Activated CD4-positive, alpha-beta T cell treated with anti-CD3 and anti-CD28 coated beads for 36 hours (primary cell): ENCODE data around the gene WFDC9. TPM values are rescaled to one million over a fixed set of nuclear protein-coding genes. Genes with fewer than 3 reads are reported as not detected.
"Not testable (repeated sequence)": the region's sequence is repeated elsewhere in the genome, so short reads cannot be mapped to it uniquely, and the experiment has no call there.

Source experiments
- ATAC-seq: fragments of 200-7000 bp; cut with Tn5 transposase; one replicate; pipeline ENCODE4 v1.10.0; 2021; ENCODE audit warnings: mild to moderate bottlenecking, moderate library complexity
- CTCF ChIA-PET: fragments of 350-600 bp; sonication (Branson Sonifier 250); formaldehyde crosslinking; loops from one replicate; lab custom pipeline; 2021; ENCODE audit warnings: antibody characterized with exemption; lab: Charles Lee
- POLR2A ChIA-PET: fragments of 350-600 bp; sonication (Branson Sonifier 250); formaldehyde crosslinking; loops from one replicate; lab custom pipeline; 2021; ENCODE audit warnings: antibody characterized with exemption, inconsistent platforms; lab: Charles Lee
- DNase-seq: peaks from one replicate; pipeline ENCODE4 v3.0.0-alpha.2; 2020
- H3K27ac Mint-ChIP-seq: one replicate; pipeline ENCODE4 v1.8.0; 2021; ENCODE audit warnings: mixed read lengths
- H3K27me3 Mint-ChIP-seq: one replicate; pipeline ENCODE4 v1.8.0; 2021; ENCODE audit warnings: mixed read lengths
- H3K36me3 Mint-ChIP-seq: one replicate; pipeline ENCODE4 v1.8.0; 2021; ENCODE audit warnings: low read depth, mixed read lengths
- H3K4me1 Mint-ChIP-seq: one replicate; pipeline ENCODE4 v1.8.0; 2021; ENCODE audit warnings: mixed read lengths
- H3K4me3 Mint-ChIP-seq: one replicate; pipeline ENCODE4 v1.8.0; 2021; ENCODE audit warnings: mild to moderate bottlenecking, moderate library complexity, mixed read lengths
- H3K9me3 Mint-ChIP-seq: one replicate; pipeline ENCODE4 v1.8.0; 2021; ENCODE audit warnings: low read depth, mixed read lengths
- intact Hi-C, 2 experiments: fragments of 100-400 bp; cut with DNase I in 1 of 2; cut with micrococcal nuclease in 1 of 2; formaldehyde crosslinking; loops; one replicate each; pipeline versions ENCODE4 v1.14.2 to v1.15.1; 2022 to 2024; cut with DNase I, micrococcal nuclease
- total RNA-seq, 2 experiments: library from RNA; stranded (reverse); gene quantifications; one replicate each; pipeline ENCODE4 v1.2.3, GENCODE V29; 2021

The WFDC9 gene
- total RNA-seq, 2 experiments from 2014 or later = not detected

DNA sequence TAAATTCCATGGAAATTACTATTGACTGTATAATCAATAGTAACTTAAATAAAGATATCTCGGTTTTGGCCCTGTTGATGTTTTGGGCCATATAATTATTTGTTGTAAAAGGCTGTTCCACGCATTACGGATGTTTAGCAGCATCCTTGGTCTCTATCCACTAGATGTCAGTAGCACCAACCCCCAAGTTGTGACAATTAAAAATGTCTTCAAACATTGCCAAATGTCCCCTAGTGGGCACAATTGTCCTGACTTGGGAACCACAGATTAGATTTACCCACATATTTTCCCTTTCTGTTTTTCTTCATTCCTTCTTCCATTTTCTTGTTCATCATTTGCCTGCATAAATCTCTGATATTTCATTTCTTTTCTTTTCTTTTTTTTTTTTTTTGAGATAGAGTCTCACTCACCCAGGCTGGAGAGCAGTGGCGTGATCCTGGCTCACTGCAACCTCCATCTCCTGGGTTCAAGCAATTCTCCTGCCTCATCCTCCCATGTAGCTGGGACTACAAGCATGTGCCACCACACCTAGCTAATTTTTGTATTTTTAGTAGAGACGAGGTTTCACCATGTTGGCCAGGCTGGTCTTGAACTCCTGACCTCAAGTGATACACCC lies 38.4 kb downstream of the WFDC9 start:
- no peak overlapping the region for H3K4me3 Mint-ChIP-seq
- H3K27me3 Mint-ChIP-seq = peaks cover 24% of the 10 kb centered on the region
- intact Hi-C loops = loop anchor here (1.0 to 2.0 kb wide), 2 partner anchors 36 to 179 kb away; partner anchors contain the start of gene WFDC10A (in 1 of the 2)
- POLR2A ChIA-PET = no interaction called here
- DNase-seq (peak; percentile 48), ATAC-seq (peak; percentile 78)
- CTCF ChIA-PET = interaction anchor here (0.6 to 3.8 kb wide), 9 partner anchors 8 to 181 kb away, joined by 3 to 44 read pairs (median 3); partner anchors contain the start of gene WFDC10A
- no peaks in the 10 kb centered on the region for H3K36me3 Mint-ChIP-seq
- no peak overlapping the region for H3K27ac Mint-ChIP-seq
- no peaks in the 10 kb centered on the region for H3K9me3 Mint-ChIP-seq
- H3K4me1 Mint-ChIP-seq = no peaks in the 10 kb centered on the region

DNA sequence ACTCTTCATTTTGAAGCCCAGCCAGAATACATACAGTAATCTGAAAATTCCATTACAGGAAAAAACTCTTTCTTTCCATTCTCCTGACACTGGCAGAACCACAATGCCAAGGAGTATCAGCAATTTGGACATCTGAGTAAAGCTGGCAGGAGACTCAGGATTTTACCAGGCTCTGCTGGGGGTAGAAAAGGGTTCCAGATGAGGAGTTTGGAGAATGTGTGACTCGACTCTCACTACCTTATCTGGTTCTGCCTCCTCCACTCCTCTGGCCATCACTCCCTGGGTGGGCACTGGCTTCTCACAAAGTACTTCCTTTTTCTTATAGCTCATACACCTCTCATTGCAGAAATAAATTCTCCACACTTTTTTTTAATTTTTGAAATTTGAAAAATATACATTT lies 41.4 kb downstream of the WFDC9 start:
- CTCF ChIA-PET = interaction anchor here (0.6 to 1.9 kb wide), 2 partner anchors 135 to 182 kb away, joined by 3 to 17 read pairs; no protein-coding TSS in a partner anchor
- no peak overlapping the region for H3K27ac Mint-ChIP-seq
- intact Hi-C loops = no loop called here
- POLR2A ChIA-PET = no interaction called here
- H3K9me3 Mint-ChIP-seq = no peaks in the 10 kb centered on the region
- no peaks in the 10 kb centered on the region for H3K4me1 Mint-ChIP-seq
- no peak for ATAC-seq
- H3K27me3 Mint-ChIP-seq = peaks cover 19% of the 10 kb centered on the region
- no peak overlapping the region for H3K4me3 Mint-ChIP-seq
- DNase-seq = no peak
- no peaks in the 10 kb centered on the region for H3K36me3 Mint-ChIP-seq

DNA sequence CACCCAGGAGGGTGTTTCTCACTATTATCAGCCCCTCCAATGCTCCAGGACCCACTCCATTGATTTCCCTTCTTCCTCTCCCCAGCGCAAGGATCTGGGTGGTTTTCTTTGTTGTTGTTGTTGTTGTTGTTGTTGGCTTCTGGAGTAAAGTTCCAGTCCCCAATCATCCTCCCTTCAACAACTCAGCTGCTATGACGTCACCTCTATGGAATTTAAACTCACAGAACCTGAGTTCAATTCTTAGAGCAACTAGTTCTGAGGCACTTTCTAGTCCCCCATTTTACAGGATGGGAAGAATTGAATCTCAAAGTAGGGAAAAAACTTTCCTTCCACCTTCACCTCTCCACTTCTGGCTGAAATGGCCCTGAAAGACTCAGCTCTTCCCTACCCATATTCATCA lies 42.3 kb downstream of the WFDC9 start:
- H3K36me3 Mint-ChIP-seq = no peaks in the 10 kb centered on the region
- no peak for ATAC-seq
- CTCF ChIA-PET = interaction anchor here (1.9 kb wide), 1 partner anchor 183 kb away, joined by 17 read pairs; no protein-coding TSS in a partner anchor

DNA sequence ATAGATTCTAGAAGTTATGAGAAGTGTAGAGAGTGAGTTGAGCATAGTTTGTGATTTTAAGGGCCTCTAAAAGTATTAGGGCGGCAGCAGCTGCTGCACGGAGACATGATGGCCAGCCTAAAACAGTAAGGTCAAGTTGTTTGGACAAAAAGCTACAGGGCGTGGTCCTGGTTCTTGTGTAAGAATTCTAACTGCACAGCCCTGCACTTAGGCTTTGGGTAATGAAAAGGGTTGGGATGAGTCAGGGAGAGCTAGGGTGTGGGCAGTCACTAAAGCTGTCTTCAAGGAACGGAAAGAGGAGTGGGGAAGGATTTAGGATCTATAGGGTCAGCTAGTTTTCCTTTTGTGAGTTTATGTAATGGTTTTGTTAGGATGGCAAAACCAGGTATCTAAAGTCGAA lies 45.1 kb downstream of the WFDC9 start:
- POLR2A ChIA-PET, CTCF ChIA-PET, intact Hi-C loops, H3K4me3 Mint-ChIP-seq, H3K36me3 Mint-ChIP-seq, ATAC-seq, H3K4me1 Mint-ChIP-seq, DNase-seq, H3K27ac Mint-ChIP-seq, H3K9me3 Mint-ChIP-seq: not testable (repeated sequence)
- H3K27me3 Mint-ChIP-seq = peaks cover 15% of the 10 kb centered on the region

More for the DNA sequence above, 42.3 kb downstream of the WFDC9 start:
- Mint-ChIP-seq H3K9me3 (no peaks in the 10 kb centered on the region), H3K27ac (no peak overlapping the region), H3K4me3 (no peak overlapping the region), H3K4me1 (no peaks in the 10 kb centered on the region), H3K27me3 (peaks cover 12% of the 10 kb centered on the region)
- DNase-seq = no peak
- POLR2A ChIA-PET = no interaction called here
- intact Hi-C loops = no loop called here

DNA sequence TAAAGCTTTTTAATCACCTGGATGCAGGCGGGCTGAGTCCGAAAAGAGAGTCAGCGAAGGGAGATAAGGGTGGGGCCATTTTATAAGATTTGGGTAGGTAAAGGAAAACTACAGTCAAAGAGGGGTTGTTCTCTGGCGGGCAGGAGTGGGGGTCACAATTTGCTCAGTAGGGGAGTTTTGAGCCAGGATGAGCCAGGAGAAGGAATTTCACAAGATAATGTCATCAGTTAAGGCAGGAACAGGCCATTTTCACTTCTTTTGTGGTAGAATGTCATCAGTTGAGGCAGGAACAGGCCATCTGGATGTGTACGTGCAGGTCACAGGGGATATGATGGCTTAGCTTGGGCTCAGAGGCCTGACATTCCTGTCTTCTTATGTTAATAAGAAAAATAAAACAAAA lies 46.8 kb downstream of the WFDC9 start:
- intact Hi-C loops, H3K36me3 Mint-ChIP-seq, H3K4me3 Mint-ChIP-seq, DNase-seq, H3K4me1 Mint-ChIP-seq, POLR2A ChIA-PET, ATAC-seq, H3K9me3 Mint-ChIP-seq, H3K27ac Mint-ChIP-seq: not testable (repeated sequence)
- CTCF ChIA-PET = interaction anchor here (0.6 kb wide), 1 partner anchor 586 kb away, joined by 3 read pairs; no protein-coding TSS in a partner anchor
- H3K27me3 Mint-ChIP-seq = peaks cover 24% of the 10 kb centered on the region

DNA sequence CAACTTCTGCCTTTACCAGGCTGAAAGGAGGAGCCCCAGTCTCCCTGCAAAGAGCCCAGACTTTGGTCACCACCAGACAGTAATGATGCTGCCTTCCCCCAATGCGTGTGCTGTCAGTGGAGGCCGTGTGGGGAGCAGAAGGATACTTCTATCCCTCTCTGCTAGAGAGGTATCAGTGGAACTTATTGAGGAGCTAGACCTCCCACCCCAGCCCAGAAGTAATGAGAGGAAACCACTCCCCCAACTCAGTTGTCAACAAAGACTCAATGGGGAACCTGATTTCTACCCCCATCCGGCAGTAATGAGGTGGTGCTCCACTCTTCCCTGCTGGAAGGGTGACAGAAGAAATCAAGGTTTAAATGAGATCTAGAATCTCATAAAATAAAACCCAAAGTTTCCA lies 47.6 kb downstream of the WFDC9 start:
- CTCF ChIA-PET = interaction anchor here (0.6 kb wide), 1 partner anchor 587 kb away, joined by 3 read pairs; no protein-coding TSS in a partner anchor
- intact Hi-C loops = no loop called here
- Mint-ChIP-seq H3K4me1 (no peaks in the 10 kb centered on the region), H3K27me3 (peaks cover 24% of the 10 kb centered on the region), H3K4me3 (no peak overlapping the region), H3K36me3 (no peaks in the 10 kb centered on the region), H3K27ac (no peak overlapping the region), H3K9me3 (no peaks in the 10 kb centered on the region)
- DNase-seq (no peak), ATAC-seq (no peak)
- POLR2A ChIA-PET = no interaction called here

DNA sequence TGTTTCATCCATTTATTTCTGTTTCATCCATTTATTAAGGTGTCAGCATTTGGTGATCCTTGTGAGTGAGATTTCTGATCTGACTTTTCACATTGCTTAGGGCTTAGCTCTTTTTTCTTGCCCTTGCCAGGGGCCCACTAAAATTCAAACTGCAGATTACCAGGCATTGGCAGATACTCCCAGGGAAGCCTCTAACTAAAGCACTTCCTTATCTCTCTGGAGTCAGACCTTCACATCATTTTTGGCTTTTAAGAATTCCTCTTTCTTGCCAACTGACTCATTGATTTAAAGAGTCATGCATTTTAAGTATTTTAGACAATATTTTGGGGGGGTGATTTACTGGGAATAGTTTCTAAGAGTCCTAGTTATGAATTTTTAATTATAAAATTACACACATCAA lies 49.4 kb downstream of the WFDC9 start:
- Mint-ChIP-seq H3K4me1 (no peaks in the 10 kb centered on the region), H3K4me3 (no peak overlapping the region), H3K27me3 (peaks cover 23% of the 10 kb centered on the region), H3K27ac (no peak overlapping the region), H3K36me3 (no peaks in the 10 kb centered on the region), H3K9me3 (no peaks in the 10 kb centered on the region)
- CTCF ChIA-PET = interaction anchor here (1.9 kb wide), 1 partner anchor 189 kb away, joined by 6 read pairs; no protein-coding TSS in a partner anchor
- intact Hi-C loops = no loop called here
- ATAC-seq (no peak), DNase-seq (no peak)
- POLR2A ChIA-PET = no interaction called here

DNA sequence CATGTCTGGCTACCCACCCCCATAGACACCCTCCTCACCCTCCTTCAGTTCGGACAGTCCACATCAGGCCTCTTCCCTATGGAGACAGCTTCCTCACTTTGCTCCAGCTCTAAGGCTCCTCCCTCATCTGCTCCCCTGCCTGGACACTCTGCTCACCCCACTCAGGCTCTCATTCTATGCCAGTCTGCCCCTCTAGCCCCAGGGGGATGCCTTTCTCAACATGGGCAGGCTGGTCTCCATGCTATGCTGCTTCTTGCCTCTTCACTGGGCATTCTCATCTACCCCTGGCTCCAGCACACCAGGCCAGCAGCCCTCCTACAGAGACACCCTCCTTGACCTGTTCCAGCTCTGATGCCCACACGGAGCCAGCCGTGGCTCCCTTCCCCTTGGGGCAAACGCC lies 51.9 kb downstream of the WFDC9 start, which contains the start of gene WFDC8:
Gene WFDC8 (minus strand): TSS at position 101 of the 400 bp plus-strand sequence. CDS start 37 bp downstream, at position 64.
- no peaks in the 10 kb centered on the region for H3K36me3 Mint-ChIP-seq
- peaks cover 23% of the 10 kb centered on the region for H3K27me3 Mint-ChIP-seq
- no peak for DNase-seq
- no peak within 1 kb of the TSS for H3K4me3 Mint-ChIP-seq
- ChIA-PET CTCF (interaction anchor here (1.0 kb wide), 1 partner anchor 192 kb away, joined by 5 read pairs; no protein-coding TSS in a partner anchor), POLR2A (no interaction called here)
- no peak for ATAC-seq
- H3K4me1 Mint-ChIP-seq = no peaks in the 10 kb centered on the region
- no peak within 1 kb of the TSS for H3K27ac Mint-ChIP-seq
- intact Hi-C loops = no loop called here
- H3K9me3 Mint-ChIP-seq = no peaks in the 10 kb centered on the region

DNA sequence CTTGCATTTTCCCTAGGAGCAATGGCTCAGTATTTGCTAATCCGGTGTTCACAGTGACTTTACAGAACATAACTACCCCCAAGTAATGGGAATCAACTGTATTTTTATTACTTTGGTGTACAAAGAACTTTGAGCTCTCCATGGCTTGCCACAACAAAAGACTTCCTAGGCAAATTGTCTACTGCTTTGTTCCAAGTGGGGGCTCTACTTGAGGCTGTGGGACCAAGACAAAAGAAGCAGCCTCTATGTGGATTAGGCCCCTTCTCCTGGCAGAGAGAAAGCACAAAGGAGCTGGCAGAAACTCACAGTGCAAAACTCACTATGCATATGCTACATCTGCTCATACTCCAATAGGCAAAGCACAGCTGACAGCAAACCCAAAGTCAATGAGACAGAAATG lies 52.9 kb downstream of the WFDC9 start:
- Mint-ChIP-seq H3K4me1 (no peaks in the 10 kb centered on the region), H3K9me3 (no peaks in the 10 kb centered on the region), H3K27me3 (peaks cover 22% of the 10 kb centered on the region), H3K4me3 (no peak overlapping the region), H3K27ac (no peak overlapping the region), H3K36me3 (no peaks in the 10 kb centered on the region)
- ChIA-PET POLR2A (no interaction called here), CTCF (interaction anchor here (1.0 kb wide), 1 partner anchor 15 kb away, joined by 3 read pairs; no protein-coding TSS in a partner anchor)
- ATAC-seq (no peak), DNase-seq (no peak)
- intact Hi-C loops = no loop called here

DNA sequence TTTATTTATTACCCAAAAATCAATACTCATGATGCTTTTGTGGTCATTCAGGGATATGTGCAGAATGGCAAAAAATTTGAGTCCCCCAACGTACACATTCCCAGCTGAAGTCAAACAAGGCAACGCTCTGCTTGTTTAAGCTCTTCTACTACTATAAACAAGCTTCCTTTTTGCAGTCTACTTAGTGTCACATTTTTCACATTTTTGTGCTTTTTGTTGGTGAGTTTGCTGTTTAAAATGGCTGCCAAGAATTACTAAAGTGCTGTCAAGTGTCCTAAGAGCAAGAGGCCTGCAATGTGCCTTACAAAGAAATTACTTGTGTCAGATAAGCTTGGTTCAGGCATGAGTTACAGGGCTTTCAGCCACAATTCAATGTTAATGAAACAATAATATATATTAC lies 54.1 kb downstream of the WFDC9 start:
- no peaks in the 10 kb centered on the region for H3K4me1 Mint-ChIP-seq
- H3K27ac Mint-ChIP-seq = no peak overlapping the region
- intact Hi-C loops = no loop called here
- peaks cover 19% of the 10 kb centered on the region for H3K27me3 Mint-ChIP-seq
- CTCF ChIA-PET = no interaction called here
- no peaks in the 10 kb centered on the region for H3K36me3 Mint-ChIP-seq
- H3K4me3 Mint-ChIP-seq = no peak overlapping the region
- ATAC-seq = no peak
- H3K9me3 Mint-ChIP-seq = no peaks in the 10 kb centered on the region
- DNase-seq = no peak
- POLR2A ChIA-PET = no interaction called here

DNA sequence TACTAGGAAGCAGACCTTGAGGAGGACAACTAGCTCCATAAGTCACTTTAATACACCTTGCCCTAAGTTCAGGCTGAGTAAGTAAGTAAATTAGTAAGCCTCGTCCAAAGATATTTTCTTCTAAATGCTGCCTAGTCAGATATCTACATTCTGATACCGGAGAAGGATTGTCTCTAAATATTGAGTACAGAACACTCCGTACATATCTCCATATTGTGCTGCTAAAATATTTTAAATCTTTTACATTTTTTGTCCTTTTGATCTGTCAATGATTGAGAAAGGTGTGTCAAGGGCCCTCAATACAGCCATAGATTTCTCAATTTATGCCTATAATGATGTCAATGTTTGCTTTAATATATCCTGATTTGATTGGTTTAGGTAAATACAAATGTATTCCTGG lies 55.2 kb downstream of the WFDC9 start:
- POLR2A ChIA-PET = no interaction called here
- intact Hi-C loops = no loop called here
- peaks cover 19% of the 10 kb centered on the region for H3K27me3 Mint-ChIP-seq
- no peak for DNase-seq
- no peak overlapping the region for H3K27ac Mint-ChIP-seq
- H3K4me3 Mint-ChIP-seq = no peak overlapping the region
- no peak for ATAC-seq
- H3K36me3 Mint-ChIP-seq = no peaks in the 10 kb centered on the region
- H3K9me3 Mint-ChIP-seq = no peaks in the 10 kb centered on the region
- CTCF ChIA-PET = no interaction called here
- H3K4me1 Mint-ChIP-seq = no peaks in the 10 kb centered on the region

DNA sequence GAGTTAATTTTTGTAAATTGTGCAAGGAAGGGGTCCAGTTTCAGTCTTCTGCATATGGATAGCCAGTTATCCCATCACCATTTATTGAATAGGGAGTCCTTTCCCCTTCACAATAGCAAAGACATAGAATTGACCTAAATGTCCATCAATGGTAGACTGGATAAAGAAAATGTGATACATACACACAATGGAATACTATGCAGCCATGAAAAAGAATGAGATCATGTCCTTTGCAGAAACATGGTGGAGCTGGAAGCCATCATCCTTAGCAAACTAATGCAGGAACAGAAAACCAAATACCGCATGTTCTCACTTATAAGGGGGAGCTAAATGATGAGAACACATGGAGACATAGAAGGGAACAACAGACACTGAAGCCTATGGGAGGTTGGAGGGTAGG lies 61.4 kb downstream of the WFDC9 start:
- H3K27me3 Mint-ChIP-seq, H3K27ac Mint-ChIP-seq, H3K4me3 Mint-ChIP-seq, DNase-seq, POLR2A ChIA-PET, H3K4me1 Mint-ChIP-seq, H3K36me3 Mint-ChIP-seq, intact Hi-C loops, CTCF ChIA-PET, H3K9me3 Mint-ChIP-seq, ATAC-seq: not testable (repeated sequence)
